ENCODE measurements around the gene FARP1. TPM values are rescaled to one million over a fixed set of nuclear protein-coding genes. Genes with fewer than 3 reads are reported as not detected.

The FARP1 gene
- polyA plus RNA-seq, 4 donors = 222 to 270 (median 241) TPM

DNA sequence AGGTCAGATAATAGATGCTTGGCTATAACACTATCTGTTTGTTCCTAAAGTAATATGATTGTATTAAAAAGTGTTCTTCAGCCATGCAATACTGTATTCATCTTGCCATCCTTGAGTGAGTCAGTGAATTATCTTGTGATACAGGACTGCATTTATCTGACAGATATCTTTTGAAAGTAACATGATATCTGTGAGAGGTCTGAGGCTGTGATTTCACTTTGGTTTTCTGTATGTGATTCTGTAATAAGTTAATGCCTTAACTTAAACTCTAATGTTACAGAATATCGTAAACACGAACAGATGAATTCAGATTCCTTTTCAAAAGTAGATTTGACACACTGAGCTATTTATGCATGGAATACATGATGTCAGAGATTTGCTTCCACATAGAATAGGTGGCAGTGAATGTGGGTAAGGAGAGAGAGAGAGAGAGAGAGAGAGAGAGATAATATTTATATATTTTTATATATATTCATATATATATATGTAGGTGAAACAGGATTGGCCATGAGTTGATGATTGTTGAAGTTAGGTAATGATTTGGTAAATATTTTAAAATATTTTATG is 132.1 kb downstream of the FARP1 start:
- DNase-seq (ENCODE audit: low read depth in 4 of 4, low spot score in 2 of 4) = no peak

GRCh38 chr13:98275681-98276171 is 132.8 kb downstream of the FARP1 start:
- no peak for DNase-seq (ENCODE audit: low read depth in 4 of 4, low spot score in 2 of 4)

GRCh38 chr13:98276486-98276885 is 133.6 kb downstream of the FARP1 start:
- no peak for DNase-seq (ENCODE audit: low read depth in 4 of 4, low spot score in 2 of 4)

DNA sequence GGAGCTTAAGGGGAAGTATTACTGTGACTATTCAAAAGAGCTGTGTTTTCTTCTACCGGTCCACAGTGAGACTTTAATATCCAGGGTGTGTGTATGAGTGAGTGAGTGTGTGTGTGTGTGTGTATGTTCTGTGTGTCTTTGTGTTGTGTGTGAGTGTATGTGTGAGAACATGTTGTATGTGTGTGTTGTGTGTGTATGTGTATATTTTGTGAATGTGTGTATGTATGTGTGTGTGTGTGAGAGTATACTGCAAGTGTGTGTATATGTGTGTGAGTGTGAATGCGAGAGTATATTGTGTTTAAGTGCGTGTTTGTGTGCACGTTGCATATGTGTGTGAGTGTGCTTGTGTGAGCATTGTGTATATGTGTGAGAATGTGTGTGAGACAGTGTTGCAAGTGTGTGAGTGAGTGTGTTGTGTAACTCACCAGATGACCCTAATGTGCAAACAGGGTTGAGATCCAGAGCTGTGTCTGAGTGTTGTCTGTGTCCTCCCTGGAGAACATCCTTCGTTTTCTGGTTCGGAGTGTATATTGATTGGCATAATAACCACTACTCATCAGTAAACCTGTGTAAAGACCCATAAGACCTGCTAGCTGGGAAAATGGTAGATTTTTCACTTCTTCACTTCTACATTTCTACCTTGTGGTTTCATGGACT is 135.3 kb downstream of the FARP1 start:
- no peak for DNase-seq (ENCODE audit: low read depth in 4 of 4, low spot score in 2 of 4)

GRCh38 chr13:98279473-98280175 is 136.7 kb downstream of the FARP1 start:
- peak in 3 of 4 donors; percentile 64 to 80 (median 75) for DNase-seq (ENCODE audit: low read depth in 4 of 4, low spot score in 2 of 4)

DNA sequence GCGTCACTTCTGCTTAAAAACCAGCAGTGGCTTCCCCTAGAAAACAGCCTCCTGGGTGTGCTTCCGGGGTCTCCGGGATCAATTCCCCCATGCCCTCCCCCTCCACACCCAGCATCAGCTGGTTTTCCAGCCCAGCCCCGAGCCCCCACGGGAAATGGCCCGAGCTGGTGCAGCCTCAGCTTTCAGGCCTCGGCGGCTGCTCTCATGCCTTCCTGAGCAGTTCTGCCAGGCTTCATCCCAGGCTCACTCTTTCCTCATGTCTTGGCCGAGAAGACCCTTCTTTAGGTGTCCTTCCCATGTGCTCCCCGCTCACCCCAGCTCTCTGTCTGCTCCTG is 137.2 kb downstream of the FARP1 start:
- no peak for DNase-seq (ENCODE audit: low read depth in 4 of 4, low spot score in 2 of 4)

- no peak for DNase-seq (ENCODE audit: low read depth in 4 of 4, low spot score in 2 of 4)
Measured at GRCh38 chr13:98284679-98285078, 141.8 kb downstream of the FARP1 start.

DNA sequence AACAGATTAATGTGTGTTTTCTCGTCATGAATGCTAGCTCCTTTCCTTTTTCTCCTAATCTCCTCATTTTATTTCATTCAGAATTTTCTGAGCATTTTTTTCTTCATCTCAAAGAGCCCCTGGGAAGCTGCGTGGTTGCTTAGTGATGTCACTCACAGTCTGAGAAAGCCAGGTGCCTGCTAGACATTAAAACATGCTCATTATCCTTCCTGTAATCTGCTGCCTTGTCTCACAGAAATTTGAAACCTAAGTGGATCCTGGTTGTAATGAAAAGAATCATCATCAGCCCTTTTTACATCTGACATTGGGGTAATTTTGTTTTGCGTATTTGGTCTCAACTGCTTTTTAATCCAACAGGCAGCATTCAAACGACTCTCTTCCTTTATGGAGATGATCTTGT is 142.4 kb downstream of the FARP1 start:
- DNase-seq (ENCODE audit: low read depth in 4 of 4, low spot score in 2 of 4) = no peak

- no peak for DNase-seq (ENCODE audit: low read depth in 4 of 4, low spot score in 2 of 4)
Measured at GRCh38 chr13:98285852-98286594, 143.1 kb downstream of the FARP1 start.

DNA sequence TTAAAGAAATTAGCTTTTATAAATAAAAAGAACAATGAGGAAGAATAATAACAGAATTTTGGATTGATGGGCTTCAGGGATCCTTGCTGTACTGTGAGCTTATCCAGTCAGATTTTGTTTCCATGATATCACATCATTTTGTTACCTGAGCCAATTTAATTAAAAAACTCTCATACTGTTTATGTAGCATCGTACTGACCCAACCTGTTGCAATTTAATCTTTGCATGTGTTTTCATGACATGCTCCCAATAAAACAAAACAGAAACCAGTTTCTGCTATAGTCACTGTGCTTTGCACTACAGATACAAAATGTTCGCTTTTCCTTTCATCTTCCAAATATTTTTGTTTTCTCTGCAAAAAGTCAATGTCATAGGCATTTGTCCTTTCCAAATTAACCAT is 143.9 kb downstream of the FARP1 start:
- DNase-seq (ENCODE audit: low read depth in 4 of 4, low spot score in 2 of 4) = no peak

DNA sequence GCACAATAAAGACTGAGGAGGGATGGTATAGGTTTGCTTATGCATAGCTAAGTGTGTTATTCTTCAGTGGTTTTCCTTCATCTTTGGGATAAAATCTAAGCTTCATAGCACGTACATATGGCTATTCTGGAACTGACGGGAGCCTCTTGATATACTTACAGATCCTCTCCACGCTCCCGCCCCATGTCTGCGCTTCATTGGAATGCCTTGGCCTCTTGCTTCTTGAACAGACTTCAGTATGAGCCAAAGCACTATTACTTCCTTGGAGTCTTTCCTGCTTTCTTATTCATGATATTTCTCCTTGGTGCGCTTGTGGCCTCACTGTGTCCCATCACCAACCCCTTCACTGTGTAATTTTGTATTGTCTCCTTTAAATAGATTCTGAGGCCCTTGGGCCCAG is 145.3 kb downstream of the FARP1 start:
- no peak for DNase-seq (ENCODE audit: low read depth in 4 of 4, low spot score in 2 of 4)

GRCh38 chr13:98289339-98289945 is 146.5 kb downstream of the FARP1 start:
- DNase-seq (ENCODE audit: low read depth in 4 of 4, low spot score in 2 of 4) = no peak

DNA sequence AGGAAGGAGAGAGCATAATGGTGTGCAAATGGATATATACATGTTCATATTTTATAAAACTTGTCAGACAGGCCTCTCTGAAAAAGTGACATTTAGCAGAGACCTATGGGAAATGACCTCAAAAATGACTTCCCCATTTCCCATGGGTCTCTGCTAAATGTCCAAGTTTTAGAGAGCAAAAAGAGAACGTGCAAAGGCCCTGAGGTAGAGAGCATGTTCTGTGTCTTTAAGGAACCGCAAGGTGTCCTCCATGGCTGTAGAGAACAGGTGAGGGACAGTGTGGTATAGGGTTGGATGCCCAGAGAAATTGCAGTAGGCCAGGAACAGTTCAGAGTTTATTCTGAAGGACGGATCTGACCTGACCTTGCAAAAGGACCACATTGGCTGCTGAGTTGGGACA is 147.4 kb downstream of the FARP1 start:
- no peak for DNase-seq (ENCODE audit: low read depth in 4 of 4, low spot score in 2 of 4)

DNA sequence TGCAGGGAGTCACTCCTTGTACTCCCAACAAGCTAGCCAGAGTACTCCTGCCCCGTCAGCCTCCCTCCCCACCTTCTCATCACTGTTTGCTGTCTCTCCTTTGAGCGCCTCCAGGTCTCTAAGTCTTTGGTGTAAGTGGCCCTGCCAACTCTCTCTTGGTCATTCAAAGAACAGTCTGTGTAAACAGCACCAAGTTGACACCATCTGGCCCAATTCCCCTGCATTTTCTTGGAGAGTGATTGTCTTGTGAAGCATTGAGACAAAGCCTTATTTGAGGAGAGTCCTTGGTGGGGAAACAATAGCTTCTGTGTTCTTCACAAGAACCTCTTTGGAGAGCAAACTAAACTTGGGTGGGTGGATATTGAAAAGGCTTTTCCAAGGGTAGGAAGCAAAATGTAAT is 148.8 kb downstream of the FARP1 start:
- no peak for DNase-seq (ENCODE audit: low read depth in 4 of 4, low spot score in 2 of 4)

- DNase-seq (ENCODE audit: low read depth in 4 of 4, low spot score in 2 of 4) = no peak
Measured at GRCh38 chr13:98293103-98293502, 150.2 kb downstream of the FARP1 start.

- no peak for DNase-seq (ENCODE audit: low read depth in 4 of 4, low spot score in 2 of 4)
Measured at GRCh38 chr13:98293570-98294142, 150.8 kb downstream of the FARP1 start.

GRCh38 chr13:98295371-98295770 is 152.5 kb downstream of the FARP1 start:
- no peak for DNase-seq (ENCODE audit: low read depth in 4 of 4, low spot score in 2 of 4)

DNA sequence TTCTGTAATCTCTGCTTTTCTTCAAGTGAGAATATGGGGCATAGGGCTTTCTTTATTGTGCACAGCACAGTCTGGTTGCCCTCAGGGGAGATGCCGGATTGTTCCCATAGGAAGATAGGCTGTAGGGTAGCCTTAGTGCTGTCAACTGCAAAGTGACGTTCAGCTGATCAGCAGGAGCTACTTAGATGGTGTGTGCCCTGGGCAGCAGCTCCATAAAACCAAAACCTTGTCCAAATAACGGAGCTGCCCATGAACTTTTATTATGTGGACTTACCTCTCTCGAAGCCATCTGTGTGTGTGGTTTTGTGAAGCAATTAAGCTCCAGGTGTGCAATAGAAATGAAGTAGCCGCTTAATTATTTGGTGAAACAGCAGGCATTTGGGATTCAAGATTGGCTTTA is 154.2 kb downstream of the FARP1 start:
- DNase-seq (ENCODE audit: low read depth in 4 of 4, low spot score in 2 of 4) = no peak

DNA sequence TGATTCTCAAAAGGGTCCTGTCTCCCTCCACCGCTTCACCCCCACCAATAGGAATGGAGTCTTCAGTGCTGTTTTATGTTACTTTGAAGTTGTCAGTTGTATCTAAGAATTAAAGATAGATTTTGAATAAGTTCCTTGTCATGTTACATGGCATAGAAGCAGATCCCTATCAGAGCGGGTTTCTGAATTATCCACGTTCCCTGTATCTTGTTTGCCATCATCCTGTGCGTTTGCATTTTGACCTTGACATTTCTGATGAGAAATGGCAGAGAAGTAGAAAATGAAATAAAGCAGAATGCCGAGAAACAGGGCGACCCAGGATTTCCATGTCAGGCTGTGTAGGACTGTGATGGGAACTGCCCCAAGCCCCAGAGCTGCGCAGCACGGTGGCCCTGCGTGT is 154.9 kb downstream of the FARP1 start:
- DNase-seq (ENCODE audit: low read depth in 4 of 4, low spot score in 2 of 4) = no peak

- no peak for DNase-seq (ENCODE audit: low read depth in 4 of 4, low spot score in 2 of 4)
Measured at GRCh38 chr13:98298599-98298998, 155.7 kb downstream of the FARP1 start.
